Measurements from ENCODE around the gene ZSWIM6. TPM values are rescaled to one million over a fixed set of nuclear protein-coding genes. Genes with fewer than 3 reads are reported as not detected.
A peak's percentile ranks its signal among the peaks of the same experiment; 100 is the strongest.

ZSWIM6 gene
- total RNA-seq, 1 donor from 2014 or later, result 50.2 TPM

GRCh38 chr5:61397238-61397637 is 65.2 kb downstream of the ZSWIM6 start:
- Mint-ChIP-seq H3K4me3 (ENCODE audit: unreplicated experiment) (no peak overlapping the region), H3K36me3 (ENCODE audit: unreplicated experiment) (peaks cover 4% of the 10 kb centered on the region)
- no peak for TF ChIP-seq CTCF (IDR thresholded peaks at IDR 0.05; ENCODE audit: partially characterized antibody, unreplicated experiment)

GRCh38 chr5:61397937-61398336 is 65.9 kb downstream of the ZSWIM6 start:
- TF ChIP-seq CTCF (IDR thresholded peaks at IDR 0.05; ENCODE audit: partially characterized antibody, unreplicated experiment), result no peak
- Mint-ChIP-seq H3K36me3 (ENCODE audit: unreplicated experiment) (peaks cover 4% of the 10 kb centered on the region), H3K4me1 (ENCODE audit: low read depth, unreplicated experiment) (peaks cover 52% of the 10 kb centered on the region), H3K27ac (ENCODE audit: unreplicated experiment) (no peak overlapping the region), H3K4me3 (ENCODE audit: unreplicated experiment) (no peak overlapping the region), H3K9me3 (ENCODE audit: unreplicated experiment) (peaks cover 2% of the 10 kb centered on the region), H3K27me3 (ENCODE audit: unreplicated experiment) (no peaks in the 10 kb centered on the region)
- no peak for DNase-seq

More at GRCh38 chr5:61397238-61397637, 65.2 kb downstream of the ZSWIM6 start:
- H3K27ac Mint-ChIP-seq (ENCODE audit: unreplicated experiment), result no peak overlapping the region
- no peaks in the 10 kb centered on the region for H3K27me3 Mint-ChIP-seq (ENCODE audit: unreplicated experiment)
- DNase-seq, result peak; percentile 38
- peaks cover 2% of the 10 kb centered on the region for H3K9me3 Mint-ChIP-seq (ENCODE audit: unreplicated experiment)
- peaks cover 50% of the 10 kb centered on the region for H3K4me1 Mint-ChIP-seq (ENCODE audit: low read depth, unreplicated experiment)

GRCh38 chr5:61398440-61398839 is 66.4 kb downstream of the ZSWIM6 start:
- peak overlapping the region; percentile 67 for H3K27ac Mint-ChIP-seq (ENCODE audit: unreplicated experiment)
- H3K9me3 Mint-ChIP-seq (ENCODE audit: unreplicated experiment), result peaks cover 2% of the 10 kb centered on the region
- peak overlapping the region; percentile 64 for H3K4me3 Mint-ChIP-seq (ENCODE audit: unreplicated experiment)
- H3K36me3 Mint-ChIP-seq (ENCODE audit: unreplicated experiment), result peaks cover 4% of the 10 kb centered on the region
- no peak for TF ChIP-seq CTCF (IDR thresholded peaks at IDR 0.05; ENCODE audit: partially characterized antibody, unreplicated experiment)
- H3K27me3 Mint-ChIP-seq (ENCODE audit: unreplicated experiment), result peaks cover under 1% of the 10 kb centered on the region
- peaks cover 57% of the 10 kb centered on the region for H3K4me1 Mint-ChIP-seq (ENCODE audit: low read depth, unreplicated experiment)
- DNase-seq, result no peak

- Mint-ChIP-seq H3K27me3 (ENCODE audit: unreplicated experiment) (peaks cover 2% of the 10 kb centered on the region), H3K36me3 (ENCODE audit: unreplicated experiment) (peaks cover 4% of the 10 kb centered on the region), H3K9me3 (ENCODE audit: unreplicated experiment) (peaks cover 2% of the 10 kb centered on the region), H3K4me1 (ENCODE audit: low read depth, unreplicated experiment) (peaks cover 58% of the 10 kb centered on the region), H3K27ac (ENCODE audit: unreplicated experiment) (peak overlapping the region; percentile 69), H3K4me3 (ENCODE audit: unreplicated experiment) (peak overlapping the region; percentile 28)
- TF ChIP-seq CTCF (IDR thresholded peaks at IDR 0.05; ENCODE audit: partially characterized antibody, unreplicated experiment), result no peak
- no peak for DNase-seq
Measured at GRCh38 chr5:61399679-61400078, 67.6 kb downstream of the ZSWIM6 start.

GRCh38 chr5:61401726-61402125 is 69.7 kb downstream of the ZSWIM6 start:
- peaks cover 2% of the 10 kb centered on the region for H3K27me3 Mint-ChIP-seq (ENCODE audit: unreplicated experiment)
- TF ChIP-seq CTCF (IDR thresholded peaks at IDR 0.05; ENCODE audit: partially characterized antibody, unreplicated experiment), result no peak
- no peak for DNase-seq
- H3K4me1 Mint-ChIP-seq (ENCODE audit: low read depth, unreplicated experiment), result peaks cover 49% of the 10 kb centered on the region
- H3K9me3 Mint-ChIP-seq (ENCODE audit: unreplicated experiment), result peaks cover 2% of the 10 kb centered on the region
- no peak overlapping the region for H3K4me3 Mint-ChIP-seq (ENCODE audit: unreplicated experiment)
- no peak overlapping the region for H3K27ac Mint-ChIP-seq (ENCODE audit: unreplicated experiment)
- H3K36me3 Mint-ChIP-seq (ENCODE audit: unreplicated experiment), result peaks cover 4% of the 10 kb centered on the region

Data from glutamatergic neuron (in vitro differentiated cells).